ENCODE measurements around the gene SUGT1.

- TF ChIP-seq CTCF (IDR thresholded peaks at IDR 0.05) (no peak), POLR2A (IDR thresholded peaks at IDR 0.05) (no peak), POLR2AphosphoS5 (IDR thresholded peaks at IDR 0.05; ENCODE audit: insufficient read depth in 1 of 2, low read depth in 1 of 2) (no peak)
These were observed 36.8 kb upstream of the SUGT1 start for GRCh38 chr13:52615812-52616211.

Measured in vagina (tissue), 2 donors.